Measurements from ENCODE around the gene MET. TPM values are rescaled to one million over a fixed set of nuclear protein-coding genes. Genes with fewer than 3 reads are reported as not detected.

The MET gene
- total and polyA plus RNA-seq, 4 donors = 10.2 to 41.9 (median 25.4) TPM

DNA sequence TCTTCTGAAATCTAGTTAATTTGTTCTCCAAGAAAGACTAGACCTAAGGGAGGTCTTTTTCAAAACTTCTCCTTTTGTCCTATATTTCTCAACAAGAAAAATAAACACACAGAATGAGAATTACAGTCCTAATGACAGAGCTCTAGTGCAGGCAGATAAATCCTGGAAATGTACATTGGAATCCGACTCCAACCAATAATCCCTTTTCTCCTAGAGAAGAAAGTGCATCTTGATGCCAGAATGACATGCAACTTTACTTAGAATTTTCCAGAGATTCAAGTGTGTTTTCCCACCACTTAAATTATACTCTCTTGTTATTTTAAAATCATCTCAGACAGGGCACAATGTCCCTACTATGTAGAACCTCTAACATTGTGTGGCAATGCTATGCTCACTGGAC is 68.2 kb downstream of the MET start:
- H3K4me1 ChIP-seq (ENCODE audit: control insufficient read depth in 4 of 4, insufficient read depth in 4 of 4, low read length in 3 of 4) = peaks cover 13 to 70% (median 53%) of the 10 kb centered on the region in 4 donors
- no peak overlapping the region for H3K4me3 ChIP-seq (ENCODE audit: low read depth in 1 of 3, low read length in 3 of 3)
- H3K9me3 ChIP-seq (ENCODE audit: control insufficient read depth in 4 of 4, low read length in 3 of 4) = no peaks in the 10 kb centered on the region
- no peaks in the 10 kb centered on the region for H3K27me3 ChIP-seq (ENCODE audit: control insufficient read depth in 4 of 4, insufficient read depth in 4 of 4, low read length in 3 of 4)
- H3K27ac ChIP-seq (ENCODE audit: low read depth in 1 of 2, low read length in 2 of 2) = peak overlapping the region in 1 of 2 donors; percentile 83
- H3K9ac ChIP-seq (ENCODE audit: low read depth in 1 of 2, low read length in 2 of 2) = no peak overlapping the region
- 68% methylated on average over 1 of the region's 1 CpG for WGBS
- no peak for DNase-seq (ENCODE audit: low spot score)
- H3K36me3 ChIP-seq (ENCODE audit: control insufficient read depth in 4 of 4, insufficient read depth in 3 of 4, low read depth in 1 of 4, low read length in 3 of 4) = peaks cover 0 to 3% (median 0%) of the 10 kb centered on the region in 4 donors
- TF ChIP-seq EGR1 (IDR thresholded peaks at IDR 0.05; ENCODE audit: low read depth in 2 of 2) (no peak), FOXA1 (IDR thresholded peaks at IDR 0.05) (no peak), TAF1 (conservative IDR thresholded peaks at IDR 0.05) (no peak), YY1 (IDR thresholded peaks at IDR 0.05) (no peak), SP1 (IDR thresholded peaks at IDR 0.05) (no peak), RAD21 (IDR thresholded peaks at IDR 0.05) (no peak), ZBTB33 (IDR thresholded peaks at IDR 0.05) (no peak), ATF3 (IDR thresholded peaks at IDR 0.05) (no peak), HNF4A (conservative IDR thresholded peaks at IDR 0.05) (no peak), NR2F2 (IDR thresholded peaks at IDR 0.05) (no peak), RXRA (IDR thresholded peaks at IDR 0.05) (no peak), FOXA2 (IDR thresholded peaks at IDR 0.05) (no peak)
- TF ChIP-seq, protein P1, sequence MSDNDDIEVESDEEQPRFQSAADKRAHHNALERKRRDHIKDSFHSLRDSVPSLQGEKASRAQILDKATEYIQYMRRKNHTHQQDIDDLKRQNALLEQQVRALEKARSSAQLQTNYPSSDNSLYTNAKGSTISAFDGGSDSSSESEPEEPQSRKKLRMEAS (IDR thresholded peaks at IDR 0.05) = no peak

- no peaks in the 10 kb centered on the region for H3K27me3 ChIP-seq (ENCODE audit: control insufficient read depth in 4 of 4, insufficient read depth in 4 of 4, low read length in 3 of 4)
- DNase-seq (ENCODE audit: low spot score) = no peak
- no peaks in the 10 kb centered on the region for H3K36me3 ChIP-seq (ENCODE audit: control insufficient read depth in 4 of 4, insufficient read depth in 3 of 4, low read depth in 1 of 4, low read length in 3 of 4)
- H3K9me3 ChIP-seq (ENCODE audit: control insufficient read depth in 4 of 4, low read length in 3 of 4) = no peaks in the 10 kb centered on the region
- 68% methylated on average over 9 of the region's 9 CpGs for WGBS
- H3K9ac ChIP-seq (ENCODE audit: low read depth in 1 of 2, low read length in 2 of 2) = no peak overlapping the region
- TF ChIP-seq, protein P2, sequence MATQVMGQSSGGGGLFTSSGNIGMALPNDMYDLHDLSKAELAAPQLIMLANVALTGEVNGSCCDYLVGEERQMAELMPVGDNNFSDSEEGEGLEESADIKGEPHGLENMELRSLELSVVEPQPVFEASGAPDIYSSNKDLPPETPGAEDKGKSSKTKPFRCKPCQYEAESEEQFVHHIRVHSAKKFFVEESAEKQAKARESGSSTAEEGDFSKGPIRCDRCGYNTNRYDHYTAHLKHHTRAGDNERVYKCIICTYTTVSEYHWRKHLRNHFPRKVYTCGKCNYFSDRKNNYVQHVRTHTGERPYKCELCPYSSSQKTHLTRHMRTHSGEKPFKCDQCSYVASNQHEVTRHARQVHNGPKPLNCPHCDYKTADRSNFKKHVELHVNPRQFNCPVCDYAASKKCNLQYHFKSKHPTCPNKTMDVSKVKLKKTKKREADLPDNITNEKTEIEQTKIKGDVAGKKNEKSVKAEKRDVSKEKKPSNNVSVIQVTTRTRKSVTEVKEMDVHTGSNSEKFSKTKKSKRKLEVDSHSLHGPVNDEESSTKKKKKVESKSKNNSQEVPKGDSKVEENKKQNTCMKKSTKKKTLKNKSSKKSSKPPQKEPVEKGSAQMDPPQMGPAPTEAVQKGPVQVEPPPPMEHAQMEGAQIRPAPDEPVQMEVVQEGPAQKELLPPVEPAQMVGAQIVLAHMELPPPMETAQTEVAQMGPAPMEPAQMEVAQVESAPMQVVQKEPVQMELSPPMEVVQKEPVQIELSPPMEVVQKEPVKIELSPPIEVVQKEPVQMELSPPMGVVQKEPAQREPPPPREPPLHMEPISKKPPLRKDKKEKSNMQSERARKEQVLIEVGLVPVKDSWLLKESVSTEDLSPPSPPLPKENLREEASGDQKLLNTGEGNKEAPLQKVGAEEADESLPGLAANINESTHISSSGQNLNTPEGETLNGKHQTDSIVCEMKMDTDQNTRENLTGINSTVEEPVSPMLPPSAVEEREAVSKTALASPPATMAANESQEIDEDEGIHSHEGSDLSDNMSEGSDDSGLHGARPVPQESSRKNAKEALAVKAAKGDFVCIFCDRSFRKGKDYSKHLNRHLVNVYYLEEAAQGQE (IDR thresholded peaks at IDR 0.05) = no peak
- TF ChIP-seq, protein P3, sequence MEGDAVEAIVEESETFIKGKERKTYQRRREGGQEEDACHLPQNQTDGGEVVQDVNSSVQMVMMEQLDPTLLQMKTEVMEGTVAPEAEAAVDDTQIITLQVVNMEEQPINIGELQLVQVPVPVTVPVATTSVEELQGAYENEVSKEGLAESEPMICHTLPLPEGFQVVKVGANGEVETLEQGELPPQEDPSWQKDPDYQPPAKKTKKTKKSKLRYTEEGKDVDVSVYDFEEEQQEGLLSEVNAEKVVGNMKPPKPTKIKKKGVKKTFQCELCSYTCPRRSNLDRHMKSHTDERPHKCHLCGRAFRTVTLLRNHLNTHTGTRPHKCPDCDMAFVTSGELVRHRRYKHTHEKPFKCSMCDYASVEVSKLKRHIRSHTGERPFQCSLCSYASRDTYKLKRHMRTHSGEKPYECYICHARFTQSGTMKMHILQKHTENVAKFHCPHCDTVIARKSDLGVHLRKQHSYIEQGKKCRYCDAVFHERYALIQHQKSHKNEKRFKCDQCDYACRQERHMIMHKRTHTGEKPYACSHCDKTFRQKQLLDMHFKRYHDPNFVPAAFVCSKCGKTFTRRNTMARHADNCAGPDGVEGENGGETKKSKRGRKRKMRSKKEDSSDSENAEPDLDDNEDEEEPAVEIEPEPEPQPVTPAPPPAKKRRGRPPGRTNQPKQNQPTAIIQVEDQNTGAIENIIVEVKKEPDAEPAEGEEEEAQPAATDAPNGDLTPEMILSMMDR (IDR thresholded peaks at IDR 0.05; ENCODE audit: low read depth, low read length, missing input control) = no peak
- no peak for TF ChIP-seq HNF4A (conservative IDR thresholded peaks at IDR 0.05)
- no peak for TF ChIP-seq FOXA2 (IDR thresholded peaks at IDR 0.05)
- TF ChIP-seq RAD21 (IDR thresholded peaks at IDR 0.05) = no peak
- no peak for TF ChIP-seq ATF3 (IDR thresholded peaks at IDR 0.05)
- no peak for TF ChIP-seq TAF1 (conservative IDR thresholded peaks at IDR 0.05)
- no peak for TF ChIP-seq FOXA1 (IDR thresholded peaks at IDR 0.05)
- no peak for TF ChIP-seq HNF4G (IDR thresholded peaks at IDR 0.05)
- TF ChIP-seq ZBTB33 (IDR thresholded peaks at IDR 0.05) = no peak
- TF ChIP-seq RXRA (IDR thresholded peaks at IDR 0.05) = no peak
- no peak for TF ChIP-seq NR2F2 (IDR thresholded peaks at IDR 0.05)
- TF ChIP-seq, protein P1 (IDR thresholded peaks at IDR 0.05) = no peak
- no peak for TF ChIP-seq EGR1 (IDR thresholded peaks at IDR 0.05; ENCODE audit: low read depth in 2 of 2)
- TF ChIP-seq JUND (IDR thresholded peaks at IDR 0.05) = no peak
- no peak for TF ChIP-seq SP1 (IDR thresholded peaks at IDR 0.05)
- TF ChIP-seq YY1 (IDR thresholded peaks at IDR 0.05) = no peak
- peak overlapping the region; percentile 61 to 83 for H3K27ac ChIP-seq (ENCODE audit: low read depth in 1 of 2, low read length in 2 of 2)
- no peak overlapping the region for H3K4me3 ChIP-seq (ENCODE audit: low read depth in 1 of 3, low read length in 3 of 3)
- H3K4me1 ChIP-seq (ENCODE audit: control insufficient read depth in 4 of 4, insufficient read depth in 4 of 4, low read length in 3 of 4) = peaks cover 13 to 70% (median 53%) of the 10 kb centered on the region in 4 donors
Observed at GRCh38 chr7:116740755-116741462, 68.9 kb downstream of the MET start.
